IMR-90 (cell line): Measurements from ENCODE around the gene PRC1. TPM values are rescaled to one million over a fixed set of nuclear protein-coding genes. Genes with fewer than 3 reads are reported as not detected.

Experiments
- ATAC-seq: fragments of 200-7000 bp; cut with Tn5 transposase; 2 replicates; pipeline ENCODE4 v1.9.1; 2020; ENCODE audit warnings: low read depth, mild to moderate bottlenecking, moderate library complexity
- BruUV-seq: library from RNA; stranded (reverse); fragments of 400-500 nt; replicated peaks from 2 replicates; lab custom pipeline; 2021; lab: Mats Ljungman, UMichigan
- CTCF ChIA-PET: fragments of 300-600 bp; formaldehyde crosslinking; extraction: SDS; loops from one replicate; lab custom pipeline; 2021; ENCODE audit warnings: antibody characterized with exemption; lab: Yijun Ruan, JAX
- POLR2A ChIA-PET: fragments of 300-600 bp; sonication (Branson Sonifier 250); formaldehyde crosslinking; loops from one replicate; lab custom pipeline; 2022; ENCODE audit warnings: antibody characterized with exemption; ENCODE audit not compliant: unreplicated experiment; lab: Charles Lee
- DNase-seq: peaks from one replicate; pipeline ENCODE4 v3.0.0; 2013
- H2AFZ ChIP-seq: replicated peaks from 2 replicates; pipeline ENCODE3; 2013; ENCODE audit warnings: low read length, mild to moderate bottlenecking; ENCODE audit not compliant: poor library complexity
- H2AK5ac ChIP-seq: 2 replicates; pipeline ENCODE4 v1.6.1; 2013; ENCODE audit warnings: low read depth, low read length, inconsistent platforms
- H2AK9ac ChIP-seq: replicated peaks from 2 replicates; pipeline ENCODE3; 2013; ENCODE audit warnings: mild to moderate bottlenecking, low read depth, low read length, moderate library complexity; ENCODE audit not compliant: poor library complexity
- H2BK120ac ChIP-seq: 2 replicates; pipeline ENCODE4 v1.6.1; 2013; ENCODE audit warnings: low read depth, low read length, inconsistent platforms
- H2BK15ac ChIP-seq: 3 replicates; pipeline ENCODE4 v1.6.1; 2013; ENCODE audit warnings: low read depth, low read length, inconsistent platforms
- H2BK20ac ChIP-seq: 2 replicates; pipeline ENCODE4 v1.6.1; 2013; ENCODE audit warnings: low read depth, mild to moderate bottlenecking, inconsistent platforms, low read length, moderate library complexity
- H2BK5ac ChIP-seq: 2 replicates; pipeline ENCODE4 v1.6.1; 2013; ENCODE audit warnings: mild to moderate bottlenecking, low read depth, low read length, inconsistent platforms; ENCODE audit not compliant: poor library complexity, severe bottlenecking
- H3K14ac ChIP-seq: replicated peaks from 2 replicates; pipeline ENCODE4 v1.6.1; 2013; ENCODE audit warnings: low read depth, low read length, inconsistent platforms
- H3K18ac ChIP-seq: 2 replicates; pipeline ENCODE4 v1.6.1; 2013; ENCODE audit warnings: low read depth, low read length, control low read depth
- H3K23ac ChIP-seq: 2 replicates; pipeline ENCODE4 v1.6.1; 2013; ENCODE audit warnings: low read depth, low read length, inconsistent platforms
- H3K27ac ChIP-seq: 2 replicates; pipeline ENCODE4 v1.5.1; 2013; ENCODE audit warnings: mild to moderate bottlenecking, control low read depth, low read length; ENCODE audit not compliant: insufficient read depth
- H3K27me3 ChIP-seq: 2 replicates; pipeline ENCODE4 v1.6.1; 2013; ENCODE audit warnings: low read length; ENCODE audit not compliant: control insufficient read depth, insufficient read depth
- H3K36me3 ChIP-seq: 2 replicates; pipeline ENCODE4 v1.6.1; 2013; ENCODE audit warnings: low read length, mixed read lengths; ENCODE audit not compliant: control insufficient read depth, insufficient read depth
- H3K4ac ChIP-seq: 2 replicates; pipeline ENCODE4 v1.6.1; 2013; ENCODE audit warnings: low read depth, low read length, inconsistent platforms
- H3K4me1 ChIP-seq: 2 replicates; pipeline ENCODE4 v1.6.1; 2013; ENCODE audit warnings: low read length, mixed read lengths; ENCODE audit not compliant: control insufficient read depth, insufficient read depth
- H3K4me2 ChIP-seq: 2 replicates; pipeline ENCODE4 v1.6.1; 2013; ENCODE audit warnings: low read depth, mild to moderate bottlenecking, control low read depth, low read length, moderate library complexity
- H3K4me3 ChIP-seq: 2 replicates; pipeline ENCODE4 v1.5.1; 2013; ENCODE audit warnings: low read depth, mild to moderate bottlenecking, control low read depth, low read length, moderate library complexity; ENCODE audit not compliant: insufficient read depth
- H3K56ac ChIP-seq: 2 replicates; pipeline ENCODE4 v1.6.1; 2013; ENCODE audit warnings: low read length, inconsistent platforms; ENCODE audit not compliant: insufficient read depth; ENCODE audit errors: extremely low read depth
- H3K79me1 ChIP-seq, 2 experiments: 2 replicates each; pipeline ENCODE4 v1.6.1; 2013; ENCODE audit warnings: low read length in 2 of 2, inconsistent platforms in 1 of 2, low read depth in 1 of 2
- H3K9ac ChIP-seq: 2 replicates; pipeline ENCODE4 v1.6.1; 2013; ENCODE audit warnings: low read depth, low read length, control low read depth
- H3K9me1 ChIP-seq: 2 replicates; pipeline ENCODE4 v1.6.1; 2013; ENCODE audit warnings: low read length, inconsistent platforms; ENCODE audit not compliant: insufficient read depth
- H3K9me3 ChIP-seq: 2 replicates; pipeline ENCODE4 v1.6.1; 2013; ENCODE audit warnings: low read length; ENCODE audit not compliant: control insufficient read depth, insufficient read depth
- H4K20me1 ChIP-seq: 2 replicates; pipeline ENCODE4 v1.6.1; 2013; ENCODE audit warnings: low read length, inconsistent platforms; ENCODE audit not compliant: insufficient read depth
- H4K5ac ChIP-seq: 2 replicates; pipeline ENCODE4 v1.6.1; 2013; ENCODE audit warnings: mild to moderate bottlenecking, low read depth, low read length, control low read depth
- H4K8ac ChIP-seq, 2 experiments: 2 replicates each; pipeline ENCODE4 v1.6.1; 2013; ENCODE audit warnings: low read depth in 2 of 2, low read length in 2 of 2, control low read depth in 1 of 2, inconsistent platforms in 1 of 2
- H4K91ac ChIP-seq: 2 replicates; pipeline ENCODE4 v1.6.1; 2013; ENCODE audit warnings: low read depth, low read length, inconsistent platforms; ENCODE audit not compliant: insufficient read depth
- CEBPB ChIP-seq: IDR thresholded peaks from 2 replicates; pipeline ENCODE4 v1.6.1; 2012; ENCODE audit warnings: low read depth, low read length, improper control_type of control experiment
- CHD1 ChIP-seq: IDR thresholded peaks from 2 replicates; pipeline ENCODE4 v1.6.1; 2012; ENCODE audit warnings: low read depth, low read length, improper control_type of control experiment
- CTCF ChIP-seq: conservative IDR thresholded peaks from 2 replicates; pipeline ENCODE4 v1.5.1; 2012; ENCODE audit warnings: mild to moderate bottlenecking, low read depth, low read length, improper control_type of control experiment
- ELK1 ChIP-seq: fragments of 150-350 bp; IDR thresholded peaks from 2 replicates; pipeline ENCODE4 v1.6.1; 2016; ENCODE audit warnings: low read depth, mild to moderate bottlenecking, low read length, moderate library complexity, borderline replicate concordance
- FOS ChIP-seq: fragments of 150-350 bp; IDR thresholded peaks from 2 replicates; pipeline ENCODE4 v1.6.1; 2016; ENCODE audit warnings: low read depth, low read length
- MAFK ChIP-seq: IDR thresholded peaks from 2 replicates; pipeline ENCODE4 v1.6.1; 2012; ENCODE audit warnings: low read depth, low read length, improper control_type of control experiment
- NFE2L2 ChIP-seq: fragments of 150-350 bp; IDR thresholded peaks from 2 replicates; pipeline ENCODE4 v1.6.1; 2016; ENCODE audit warnings: low read depth, mild to moderate bottlenecking, low read length
- RCOR1 ChIP-seq: IDR thresholded peaks from 2 replicates; pipeline ENCODE4 v1.6.1; 2012; ENCODE audit warnings: mild to moderate bottlenecking, low read length, improper control_type of control experiment; ENCODE audit not compliant: insufficient replicate concordance
- RFX5 ChIP-seq: IDR thresholded peaks from 2 replicates; pipeline ENCODE4 v1.8.0; 2012; ENCODE audit warnings: low read depth, mild to moderate bottlenecking, low read length, moderate library complexity
- SMC3 ChIP-seq: fragments of 150-350 bp; IDR thresholded peaks from 2 replicates; pipeline ENCODE4 v1.6.1; 2016; ENCODE audit warnings: low read depth, mild to moderate bottlenecking, antibody characterized with exemption, low read length, moderate library complexity
- USF2 ChIP-seq: fragments of 150-350 bp; IDR thresholded peaks from 2 replicates; pipeline ENCODE4 v1.6.1; 2017; ENCODE audit warnings: mild to moderate bottlenecking, antibody characterized with exemption, low read length, low read depth
- WGBS, 2 experiments: methylation state at CpG; one replicate each; pipeline versions ENCODE4 v1.1.5 to v1.1.7; 2013; ENCODE audit warnings: missing lambda C conversion rate in 2 of 2; ENCODE audit not compliant: insufficient read length in 1 of 2; ENCODE audit errors: extremely low coverage in 2 of 2; 5-methylcytosine and 5-hydroxymethylcytosine counted together
- dilution Hi-C: fragments of 300-500 bp; cut with HindIII; formaldehyde crosslinking; loops from one replicate; pipeline ENCODE4 v1.14.3; 2018; ENCODE audit warnings: low sequenced_read_pairs; ENCODE audit not compliant: unreplicated experiment
- in situ Hi-C: fragments of 300-500 bp; cut with MboI; formaldehyde crosslinking; loops from 3 replicates; pipeline ENCODE4 v1.14.3; 2019; ENCODE audit warnings: low sequenced_read_pairs, inconsistent platforms, mixed read lengths
- intact Hi-C: fragments of 100-400 bp; cut with micrococcal nuclease; formaldehyde crosslinking; loops from 2 replicates; pipeline ENCODE4 v1.10.0; 2022
- polyA plus RNA-seq, 3 experiments: library from polyadenylated mRNA; depleted of rRNA; stranded (reverse); fragments of >200 nt; gene quantifications; 2 replicates each; pipeline ENCODE4 v1.2.3, GENCODE V29; 2012; ENCODE audit warnings: low replicate concordance in 1 of 3
- total RNA-seq: library from RNA; depleted of rRNA; stranded (reverse); fragments of >200 nt; gene quantifications from 2 replicates; pipeline ENCODE4 v1.2.3, GENCODE V29; 2012

The PRC1 gene
- total and polyA plus RNA-seq, 2 of the 4 experiments (the other 2 are of a cell fraction) = 131 to 148 TPM

DNA sequence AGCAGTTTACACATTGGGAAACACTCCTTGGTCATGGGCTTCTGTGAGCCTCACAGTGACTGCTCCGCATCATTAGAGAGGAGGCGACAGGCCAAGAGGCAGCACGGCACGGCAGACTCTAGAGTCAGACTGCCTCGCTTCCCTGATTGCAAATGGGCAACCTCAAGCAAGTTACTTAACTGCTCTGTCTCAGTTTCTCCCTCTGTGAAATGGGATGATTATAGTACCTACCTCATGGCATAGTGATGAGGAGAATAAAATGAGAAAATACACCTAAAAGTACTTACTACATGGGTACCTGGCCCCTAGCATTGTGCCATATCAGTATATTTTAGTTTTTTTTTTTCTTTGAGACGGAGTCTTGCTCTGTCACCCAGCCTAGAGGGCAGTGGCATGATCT is 43.7 kb downstream of the PRC1 start:
- no peak overlapping the region for H3K56ac ChIP-seq
- H3K4me3 ChIP-seq = no peak overlapping the region
- H2BK120ac ChIP-seq = no peak overlapping the region
- no peak overlapping the region for H4K5ac ChIP-seq
- no peak overlapping the region for H2BK15ac ChIP-seq
- no peak overlapping the region for H3K9ac ChIP-seq
- H2AFZ ChIP-seq = no peak overlapping the region
- no peak overlapping the region for H2BK20ac ChIP-seq
- BruUV-seq = no TSS peak
- H3K27ac ChIP-seq = no peak overlapping the region
- WGBS, 2 experiments = 92% methylated on average over 5 of the region's 6 CpGs; no CpG with 5 or more reads in 1 of the 2 experiments
- intact Hi-C loops (no loop called here), dilution Hi-C loops (no loop called here), in situ Hi-C loops (loop anchor here (10.0 kb wide), 1 partner anchor 324 kb away; no protein-coding TSS in a partner anchor)
- no peaks in the 10 kb centered on the region; the same call in 1 of the 2 replicates for H3K4me1 ChIP-seq
- no peak overlapping the region for H2AK5ac ChIP-seq
- no peaks in the 10 kb centered on the region for H3K9me1 ChIP-seq
- H3K23ac ChIP-seq = no peak overlapping the region
- no peak overlapping the region for H3K14ac ChIP-seq
- peaks cover 0 to 5% of the 10 kb centered on the region in 2 experiments; a peak in 2 of 4 replicates for H3K79me1 ChIP-seq
- no peak overlapping the region for H3K18ac ChIP-seq
- H4K20me1 ChIP-seq = peaks cover 4% of the 10 kb centered on the region; the same call in 1 of the 2 replicates
- TF ChIP-seq CHD1 = no peak
- TF ChIP-seq RFX5 = no peak
- TF ChIP-seq ELK1 = no peak
- TF ChIP-seq CEBPB = no peak
- no peak for TF ChIP-seq SMC3
- TF ChIP-seq FOS = no peak
- TF ChIP-seq MAFK = no peak
- no peak for TF ChIP-seq RCOR1
- TF ChIP-seq CTCF = no peak
- TF ChIP-seq NFE2L2 = no peak
- TF ChIP-seq USF2 = no peak
- no peak overlapping the region for H3K4me2 ChIP-seq
- DNase-seq (no peak), ATAC-seq (no peak)
- H2BK5ac ChIP-seq = no peak overlapping the region
- no peak overlapping the region for H3K4ac ChIP-seq
- ChIA-PET CTCF (no interaction called here), POLR2A (no interaction called here)
- H4K91ac ChIP-seq = no peak overlapping the region
- H2AK9ac ChIP-seq = no peak overlapping the region
- H3K27me3 ChIP-seq = no peaks in the 10 kb centered on the region
- peaks cover 69% of the 10 kb centered on the region for H3K36me3 ChIP-seq
- no peaks in the 10 kb centered on the region for H3K9me3 ChIP-seq
- no peak overlapping the region for H4K8ac ChIP-seq
